Vagina (tissue), 2 donors: ENCODE results near the gene HELZ.

Source experiments
- CTCF ChIP-seq, 3 experiments: fragments of 450-650 bp in 2 of 3; fragments of 200-600 bp in 1 of 3; sonication (generic) in 1 of 3; IDR thresholded peaks; one replicate each; pipeline ENCODE4 v1.5.1; 2017 to 2019; ENCODE audit warnings: antibody characterized with exemption in 3 of 3, mild to moderate bottlenecking in 2 of 3, moderate library complexity in 2 of 3
- POLR2A ChIP-seq, 2 donors: fragments of 450-650 bp; IDR thresholded peaks; one replicate each; pipeline ENCODE4 v1.6.1; 2017; ENCODE audit warnings: antibody characterized with exemption in 2 of 2, mild to moderate bottlenecking in 2 of 2, moderate library complexity in 2 of 2
- POLR2AphosphoS5 ChIP-seq, 2 donors: sonication (generic); formaldehyde crosslinking; IDR thresholded peaks; one replicate each; pipeline ENCODE4 v1.9.0; 2017; ENCODE audit warnings: antibody characterized with exemption in 2 of 2, mild to moderate bottlenecking in 2 of 2, low read depth in 1 of 2; ENCODE audit not compliant: insufficient read depth in 1 of 2

DNA sequence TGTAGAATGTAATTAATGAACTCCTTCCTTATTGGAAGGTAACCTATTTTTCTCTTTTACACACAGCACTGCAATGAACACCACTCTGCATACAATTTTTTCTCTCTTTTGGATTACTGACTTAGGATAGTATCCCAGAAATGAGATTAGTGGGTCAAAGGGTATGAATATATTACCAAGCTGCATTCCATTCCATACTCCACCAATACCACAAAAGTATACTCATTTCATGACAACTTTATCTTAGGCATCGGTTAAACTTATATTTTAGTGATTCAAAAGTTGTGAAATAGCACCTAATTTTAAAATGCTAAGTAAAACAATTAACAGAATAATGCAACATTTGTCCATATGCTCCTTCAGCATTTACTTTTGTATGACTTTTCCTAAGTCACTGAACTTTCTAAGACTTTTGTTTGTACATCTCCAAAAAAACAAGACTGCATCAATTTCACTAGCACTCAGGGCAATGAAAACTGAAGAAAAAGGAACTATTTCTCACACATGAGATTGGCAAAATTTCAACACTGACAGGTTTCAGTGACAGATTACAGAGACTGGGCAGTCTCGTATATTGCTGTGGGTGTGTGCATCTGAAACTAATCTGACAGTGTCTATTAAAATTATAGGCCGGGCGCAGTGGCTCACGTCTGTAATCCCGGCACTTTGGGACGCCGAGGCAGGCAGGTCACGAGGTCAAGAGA lies 32.1 kb downstream of the HELZ start:
- TF ChIP-seq CTCF (IDR thresholded peaks at IDR 0.05) (no peak), POLR2A (IDR thresholded peaks at IDR 0.05) (no peak), POLR2AphosphoS5 (IDR thresholded peaks at IDR 0.05; ENCODE audit: insufficient read depth in 1 of 2, low read depth in 1 of 2) (no peak)
